ENCODE measurements around the gene SP110. TPM values are rescaled to one million over a fixed set of nuclear protein-coding genes. Genes with fewer than 3 reads are reported as not detected.
A peak's percentile ranks its signal among the peaks of the same experiment; 100 is the strongest.
"Not testable (repeated sequence)": the region's sequence is repeated elsewhere in the genome, so short reads cannot be mapped to it uniquely, and the experiment has no call there.

The SP110 gene
- total RNA-seq, 1 experiment from 2014 or later, result 16.4 TPM

- in situ Hi-C loops (cut with HindIII; ENCODE audit: low pct_unique_long_range_greater_than_20kb, low sequenced_read_pairs), result no loop called here
- no peak for DNase-seq (ENCODE audit: low read depth, low spot score)
Measured at GRCh38 chr2:230152334-230152733, 67.5 kb downstream of the SP110 start.

- in situ Hi-C loops (cut with HindIII; ENCODE audit: low pct_unique_long_range_greater_than_20kb, low sequenced_read_pairs), result no loop called here
- no peak for DNase-seq (ENCODE audit: low read depth, low spot score)
Measured at GRCh38 chr2:230144355-230144754, 75.4 kb downstream of the SP110 start.

GRCh38 chr2:230140667-230141066 is 79.1 kb downstream of the SP110 start:
- in situ Hi-C loops (cut with HindIII; ENCODE audit: low pct_unique_long_range_greater_than_20kb, low sequenced_read_pairs), result no loop called here
- DNase-seq (ENCODE audit: low read depth, low spot score), result no peak

- no peak for DNase-seq (ENCODE audit: low read depth, low spot score)
- in situ Hi-C loops (cut with HindIII; ENCODE audit: low pct_unique_long_range_greater_than_20kb, low sequenced_read_pairs), result no loop called here
Measured at GRCh38 chr2:230137902-230138539, 81.8 kb downstream of the SP110 start.

- in situ Hi-C loops (cut with HindIII; ENCODE audit: low pct_unique_long_range_greater_than_20kb, low sequenced_read_pairs), result no loop called here
- no peak for DNase-seq (ENCODE audit: low read depth, low spot score)
Measured at GRCh38 chr2:230135130-230135525, 84.7 kb downstream of the SP110 start.

GRCh38 chr2:230134496-230135129 is 85.2 kb downstream of the SP110 start:
- in situ Hi-C loops (cut with HindIII; ENCODE audit: low pct_unique_long_range_greater_than_20kb, low sequenced_read_pairs), result no loop called here
- no peak for DNase-seq (ENCODE audit: low read depth, low spot score)

- no peak for DNase-seq (ENCODE audit: low read depth, low spot score)
- in situ Hi-C loops (cut with HindIII; ENCODE audit: low pct_unique_long_range_greater_than_20kb, low sequenced_read_pairs), result no loop called here
Measured at GRCh38 chr2:230131366-230131765, 88.4 kb downstream of the SP110 start.

- DNase-seq (ENCODE audit: low read depth, low spot score), result no peak
- in situ Hi-C loops (cut with HindIII; ENCODE audit: low pct_unique_long_range_greater_than_20kb, low sequenced_read_pairs), result no loop called here
Measured at GRCh38 chr2:230130668-230131364, 89.0 kb downstream of the SP110 start.

- in situ Hi-C loops (cut with HindIII; ENCODE audit: low pct_unique_long_range_greater_than_20kb, low sequenced_read_pairs), result no loop called here
- DNase-seq (ENCODE audit: low read depth, low spot score), result no peak
Measured at GRCh38 chr2:230129343-230129742, 90.4 kb downstream of the SP110 start.

- in situ Hi-C loops (cut with HindIII; ENCODE audit: low pct_unique_long_range_greater_than_20kb, low sequenced_read_pairs), result no loop called here
- peak; percentile 2 for DNase-seq (ENCODE audit: low read depth, low spot score)
Measured at GRCh38 chr2:230128623-230129342, 91.0 kb downstream of the SP110 start.

- in situ Hi-C loops (cut with HindIII; ENCODE audit: low pct_unique_long_range_greater_than_20kb, low sequenced_read_pairs), result no loop called here
- no peak for DNase-seq (ENCODE audit: low read depth, low spot score)
Measured at GRCh38 chr2:230127195-230127594, 92.6 kb downstream of the SP110 start.

- in situ Hi-C loops (cut with HindIII; ENCODE audit: low pct_unique_long_range_greater_than_20kb, low sequenced_read_pairs), result no loop called here
- no peak for DNase-seq (ENCODE audit: low read depth, low spot score)
Measured at GRCh38 chr2:230124757-230125431, 94.9 kb downstream of the SP110 start.

GRCh38 chr2:230124235-230124634 is 95.5 kb downstream of the SP110 start:
- peak; percentile 8 for DNase-seq (ENCODE audit: low read depth, low spot score)

GRCh38 chr2:230120376-230120775 is 99.4 kb downstream of the SP110 start:
- in situ Hi-C loops (cut with HindIII; ENCODE audit: low pct_unique_long_range_greater_than_20kb, low sequenced_read_pairs); DNase-seq (ENCODE audit: low read depth, low spot score): not testable (repeated sequence)

More at GRCh38 chr2:230124235-230124634, 95.5 kb downstream of the SP110 start:
- in situ Hi-C loops (cut with HindIII; ENCODE audit: low pct_unique_long_range_greater_than_20kb, low sequenced_read_pairs), result no loop called here

- in situ Hi-C loops (cut with HindIII; ENCODE audit: low pct_unique_long_range_greater_than_20kb, low sequenced_read_pairs); DNase-seq (ENCODE audit: low read depth, low spot score): not testable (repeated sequence)
Measured at GRCh38 chr2:230119827-230120226, 100.0 kb downstream of the SP110 start.

All from SK-MEL-5 (cell line).